ENCODE data around the gene UNC45A. TPM values are rescaled to one million over a fixed set of nuclear protein-coding genes. Genes with fewer than 3 reads are reported as not detected.

The UNC45A gene
- total RNA-seq, 1 donor from 2014 or later: 70.9 TPM

- peak; percentile 76 for DNase-seq (ENCODE audit: low spot score)
- Mint-ChIP-seq H3K36me3 (ENCODE audit: low read depth) (peaks cover 10% of the 10 kb centered on the region), H3K27ac (ENCODE audit: unreplicated experiment) (peak overlapping the region; percentile 63), H3K9me3 (ENCODE audit: low read depth) (no peaks in the 10 kb centered on the region), H3K27me3 (ENCODE audit: low read depth) (no peaks in the 10 kb centered on the region), H3K4me1 (ENCODE audit: low read depth) (peaks cover 33% of the 10 kb centered on the region), H3K4me3 (ENCODE audit: unreplicated experiment) (peak overlapping the region; percentile 80)
- TF ChIP-seq CTCF (IDR thresholded peaks at IDR 0.05): no peak
Measured at GRCh38 chr15:90955624-90956273, 20.7 kb downstream of the UNC45A start.

- Mint-ChIP-seq H3K4me3 (ENCODE audit: unreplicated experiment) (peak overlapping the region; percentile 80), H3K27me3 (ENCODE audit: low read depth) (no peaks in the 10 kb centered on the region), H3K4me1 (ENCODE audit: low read depth) (peaks cover 33% of the 10 kb centered on the region), H3K27ac (ENCODE audit: unreplicated experiment) (peak overlapping the region; percentile 63), H3K9me3 (ENCODE audit: low read depth) (no peaks in the 10 kb centered on the region), H3K36me3 (ENCODE audit: low read depth) (peaks cover 14% of the 10 kb centered on the region)
- TF ChIP-seq CTCF (IDR thresholded peaks at IDR 0.05): peak; percentile 99
- DNase-seq (ENCODE audit: low spot score): peak; percentile 79
Measured at GRCh38 chr15:90956274-90957030, 21.4 kb downstream of the UNC45A start.

- Mint-ChIP-seq H3K36me3 (ENCODE audit: low read depth) (peaks cover 19% of the 10 kb centered on the region), H3K27ac (ENCODE audit: unreplicated experiment) (peak overlapping the region; percentile 68), H3K27me3 (ENCODE audit: low read depth) (no peaks in the 10 kb centered on the region), H3K4me3 (ENCODE audit: unreplicated experiment) (peak overlapping the region; percentile 80), H3K9me3 (ENCODE audit: low read depth) (no peaks in the 10 kb centered on the region), H3K4me1 (ENCODE audit: low read depth) (peaks cover 33% of the 10 kb centered on the region)
- peak; percentile 75 for DNase-seq (ENCODE audit: low spot score)
- TF ChIP-seq CTCF (IDR thresholded peaks at IDR 0.05): no peak
Measured at GRCh38 chr15:90957031-90957790, 22.1 kb downstream of the UNC45A start.

- peak; percentile 54 for DNase-seq (ENCODE audit: low spot score)
- peaks cover 17% of the 10 kb centered on the region for H3K36me3 Mint-ChIP-seq (ENCODE audit: low read depth)
- H3K27ac Mint-ChIP-seq (ENCODE audit: unreplicated experiment): peak overlapping the region; percentile 68
- no peak for TF ChIP-seq CTCF (IDR thresholded peaks at IDR 0.05)
- peaks cover 33% of the 10 kb centered on the region for H3K4me1 Mint-ChIP-seq (ENCODE audit: low read depth)
- H3K4me3 Mint-ChIP-seq (ENCODE audit: unreplicated experiment): peak overlapping the region; percentile 80
- no peaks in the 10 kb centered on the region for H3K9me3 Mint-ChIP-seq (ENCODE audit: low read depth)
- H3K27me3 Mint-ChIP-seq (ENCODE audit: low read depth): no peaks in the 10 kb centered on the region
Measured at GRCh38 chr15:90957791-90958190, 22.7 kb downstream of the UNC45A start.

GRCh38 chr15:90959028-90959595 lies 24.0 kb downstream of the UNC45A start:
- Mint-ChIP-seq H3K4me3 (ENCODE audit: unreplicated experiment) (no peak overlapping the region), H3K9me3 (ENCODE audit: low read depth) (no peaks in the 10 kb centered on the region), H3K27me3 (ENCODE audit: low read depth) (no peaks in the 10 kb centered on the region), H3K4me1 (ENCODE audit: low read depth) (peaks cover 33% of the 10 kb centered on the region), H3K36me3 (ENCODE audit: low read depth) (peaks cover 23% of the 10 kb centered on the region), H3K27ac (ENCODE audit: unreplicated experiment) (peak overlapping the region; percentile 87)
- no peak for TF ChIP-seq CTCF (IDR thresholded peaks at IDR 0.05)
- no peak for DNase-seq (ENCODE audit: low spot score)
